HS-27A (cell line): ENCODE data around the gene SUN2.

Experiments
- DNase-seq: peaks from one replicate; pipeline ENCODE4 v3.0.0-alpha.2; 2012; ENCODE audit warnings: low read depth, missing footprints

SUN2 gene

GRCh38 chr22:38716271-38716670 is 39.5 kb downstream of the SUN2 start:
- DNase-seq = no peak

GRCh38 chr22:38715852-38716251 is 39.9 kb downstream of the SUN2 start:
- no peak for DNase-seq

GRCh38 chr22:38715176-38715764 is 40.5 kb downstream of the SUN2 start:
- no peak for DNase-seq

GRCh38 chr22:38713921-38714320 is 41.9 kb downstream of the SUN2 start:
- DNase-seq = no peak

- no peak for DNase-seq
Observed at GRCh38 chr22:38712486-38713207, 43.2 kb downstream of the SUN2 start.

- no peak for DNase-seq
Observed at GRCh38 chr22:38710866-38711265, 44.9 kb downstream of the SUN2 start.

GRCh38 chr22:38710351-38710750 is 45.4 kb downstream of the SUN2 start:
- no peak for DNase-seq

- no peak for DNase-seq
Observed at GRCh38 chr22:38709306-38709705, 46.5 kb downstream of the SUN2 start.

- DNase-seq = no peak
Observed at GRCh38 chr22:38707984-38708383, 47.8 kb downstream of the SUN2 start.

GRCh38 chr22:38707346-38707745 is 48.5 kb downstream of the SUN2 start:
- no peak for DNase-seq

- DNase-seq = no peak
Observed at GRCh38 chr22:38706901-38707195, 49.0 kb downstream of the SUN2 start.

GRCh38 chr22:38706101-38706900 is 49.5 kb downstream of the SUN2 start:
- DNase-seq = no peak

- DNase-seq = peak; percentile 99
Observed at GRCh38 chr22:38705235-38706100, 50.3 kb downstream of the SUN2 start, which contains the start of gene GTPBP1. Gene GTPBP1, plus strand, starts transcription at chr22:38705944. Its CDS starts 12 bp downstream, at chr22:38705956.

GRCh38 chr22:38704654-38705234 is 51.1 kb downstream of the SUN2 start:
- DNase-seq = no peak

- DNase-seq = peak; percentile 73
Observed at GRCh38 chr22:38700789-38701628, 54.8 kb downstream of the SUN2 start, which contains the start of gene JOSD1. Gene JOSD1, minus strand, starts transcription at chr22:38700943. Its CDS starts 956 bp downstream, at chr22:38699987.

- no peak for DNase-seq
Observed at GRCh38 chr22:38700270-38700788, 55.5 kb downstream of the SUN2 start.

GRCh38 chr22:38699784-38700183 is 56.0 kb downstream of the SUN2 start:
- no peak for DNase-seq

- DNase-seq = no peak
Observed at GRCh38 chr22:38699143-38699542, 56.7 kb downstream of the SUN2 start.

- DNase-seq = no peak
Observed at GRCh38 chr22:38698407-38699094, 57.2 kb downstream of the SUN2 start.
